ENCODE results near the gene OR7E24. TPM values are rescaled to one million over a fixed set of nuclear protein-coding genes. Genes with fewer than 3 reads are reported as not detected.
"Not testable (repeated sequence)": the region's sequence is repeated elsewhere in the genome, so short reads cannot be mapped to it uniquely, and the experiment has no call there.

Gene OR7E24
- not detected for total RNA-seq

DNA sequence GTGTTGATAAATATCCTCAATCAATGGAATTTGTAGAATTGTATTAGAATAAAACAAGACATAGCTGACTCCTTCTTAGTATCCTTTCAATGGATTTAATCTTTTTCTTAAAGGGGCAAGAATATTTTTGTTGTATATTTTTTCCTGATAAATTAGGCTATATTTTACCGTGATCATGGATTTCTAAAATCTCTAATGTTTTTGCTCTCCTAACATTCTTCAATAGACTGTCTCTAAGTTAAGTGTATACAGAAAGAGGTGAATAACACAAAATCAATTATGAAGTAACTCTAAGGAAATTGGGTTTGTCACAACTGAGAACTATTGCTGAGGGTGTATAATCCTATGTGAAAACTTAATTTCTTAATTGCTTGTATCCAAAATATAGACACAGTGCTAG lies at the start of gene OR7E24:
Gene OR7E24, plus strand, starts transcription at position 301 of the 400 bp plus-strand sequence. CDS start 114 bp downstream, outside the sequence.
- H3K9me3 ChIP-seq: no peaks in the 10 kb centered on the region
- DNase-seq (ENCODE audit: low spot score): no peak
- TF ChIP-seq, protein P1, sequence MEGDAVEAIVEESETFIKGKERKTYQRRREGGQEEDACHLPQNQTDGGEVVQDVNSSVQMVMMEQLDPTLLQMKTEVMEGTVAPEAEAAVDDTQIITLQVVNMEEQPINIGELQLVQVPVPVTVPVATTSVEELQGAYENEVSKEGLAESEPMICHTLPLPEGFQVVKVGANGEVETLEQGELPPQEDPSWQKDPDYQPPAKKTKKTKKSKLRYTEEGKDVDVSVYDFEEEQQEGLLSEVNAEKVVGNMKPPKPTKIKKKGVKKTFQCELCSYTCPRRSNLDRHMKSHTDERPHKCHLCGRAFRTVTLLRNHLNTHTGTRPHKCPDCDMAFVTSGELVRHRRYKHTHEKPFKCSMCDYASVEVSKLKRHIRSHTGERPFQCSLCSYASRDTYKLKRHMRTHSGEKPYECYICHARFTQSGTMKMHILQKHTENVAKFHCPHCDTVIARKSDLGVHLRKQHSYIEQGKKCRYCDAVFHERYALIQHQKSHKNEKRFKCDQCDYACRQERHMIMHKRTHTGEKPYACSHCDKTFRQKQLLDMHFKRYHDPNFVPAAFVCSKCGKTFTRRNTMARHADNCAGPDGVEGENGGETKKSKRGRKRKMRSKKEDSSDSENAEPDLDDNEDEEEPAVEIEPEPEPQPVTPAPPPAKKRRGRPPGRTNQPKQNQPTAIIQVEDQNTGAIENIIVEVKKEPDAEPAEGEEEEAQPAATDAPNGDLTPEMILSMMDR (IDR thresholded peaks at IDR 0.05): no peak
- TF ChIP-seq POLR2A (IDR thresholded peaks at IDR 0.05): no peak
- no peak for TF ChIP-seq POLR2AphosphoS5 (IDR thresholded peaks at IDR 0.05)
- no peaks in the 10 kb centered on the region for H3K4me1 ChIP-seq (replicated peaks)
- no peak within 1 kb of the TSS for H3K4me3 ChIP-seq
- no peaks in the 10 kb centered on the region for H3K36me3 ChIP-seq
- WGBS: 82% methylated on average over 1 of the region's 1 CpG
- intact Hi-C loops (cut with DNase I): no loop called here
- H3K27ac ChIP-seq: no peak within 1 kb of the TSS
- no peaks in the 10 kb centered on the region for H3K27me3 ChIP-seq (replicated peaks; ENCODE audit: insufficient read depth)

DNA sequence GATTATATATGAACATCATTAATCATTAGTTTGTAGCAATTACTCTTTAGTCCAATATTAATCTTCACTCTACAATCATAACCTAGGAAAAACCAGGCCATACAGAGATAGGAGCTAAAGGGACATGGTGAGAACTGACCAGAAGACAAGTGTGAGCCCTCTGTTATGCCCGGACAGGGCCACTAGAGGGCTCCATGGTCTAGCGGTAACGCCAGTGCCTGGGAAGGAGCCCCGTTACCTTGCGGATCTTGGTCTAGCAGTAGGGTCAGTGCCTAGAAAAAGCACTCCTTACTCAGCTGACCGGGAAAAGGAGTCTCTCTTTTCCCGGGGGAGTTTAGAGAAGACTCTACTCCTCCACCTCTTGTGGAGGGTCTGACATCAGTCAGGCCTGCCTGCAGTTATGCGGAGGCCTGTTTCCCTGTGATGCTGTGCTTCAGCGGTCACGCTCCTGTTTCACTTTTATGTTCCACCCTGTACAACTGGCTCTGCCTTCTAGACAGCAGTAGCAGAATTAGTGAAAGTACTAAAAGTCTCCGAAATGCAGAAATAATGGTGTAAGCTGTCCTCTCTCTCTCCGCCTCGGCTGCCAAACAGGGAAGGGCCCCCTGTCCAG lies 45.1 kb upstream of the OR7E24 start:
- TF ChIP-seq POLR2AphosphoS5 (IDR thresholded peaks at IDR 0.05): peak; percentile 22
- TF ChIP-seq POLR2A (IDR thresholded peaks at IDR 0.05): no peak
- TF ChIP-seq, protein P1 (IDR thresholded peaks at IDR 0.05): peak; percentile 55 to 79 (median 68)
- Histone ChIP-seq H3K36me3 (no peaks in the 10 kb centered on the region), H3K4me3 (no peak overlapping the region), H3K27ac (no peak overlapping the region), H3K9me3 (no peaks in the 10 kb centered on the region), H3K4me1 (replicated peaks) (no peaks in the 10 kb centered on the region), H3K27me3 (replicated peaks; ENCODE audit: insufficient read depth) (no peaks in the 10 kb centered on the region)
- WGBS: 32% methylated on average over 13 of the region's 13 CpGs
- intact Hi-C loops (cut with DNase I): loop anchor here (2.0 to 10.0 kb wide), 3 partner anchors 229 to 591 kb away; partner anchors contain the start of genes ZNF121 and ZNF266
- peak; percentile 58 for DNase-seq (ENCODE audit: low spot score)

DNA sequence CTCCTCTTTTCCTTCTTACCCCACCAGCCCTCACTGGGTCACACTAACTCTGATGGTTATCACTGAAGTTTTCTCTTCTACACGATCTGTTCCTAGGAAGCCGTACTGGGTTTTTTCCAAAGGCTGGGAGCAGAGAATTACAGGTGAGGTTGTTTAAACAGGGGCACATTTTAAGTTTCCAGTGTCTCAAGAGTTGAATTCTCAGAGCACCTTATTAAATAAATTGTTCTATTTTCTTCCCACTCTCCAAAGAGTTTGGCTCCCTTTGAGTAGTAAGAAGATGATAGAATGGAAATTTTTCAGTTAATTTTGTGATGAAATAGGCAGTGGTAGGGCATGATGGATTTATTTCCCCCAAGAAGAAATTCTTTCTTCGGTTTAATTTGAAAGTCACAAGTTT lies 31.2 kb upstream of the OR7E24 start, which contains the start of gene OR7D4:
Gene OR7D4, minus strand, starts transcription at position 101 of the 400 bp plus-strand sequence. CDS start 4,752 bp downstream, outside the sequence.
- intact Hi-C loops (cut with DNase I): no loop called here
- no peaks in the 10 kb centered on the region for H3K9me3 ChIP-seq
- no peak within 1 kb of the TSS for H3K4me3 ChIP-seq
- WGBS: 74% methylated on average over 3 of the region's 3 CpGs
- no peaks in the 10 kb centered on the region for H3K36me3 ChIP-seq
- TF ChIP-seq POLR2AphosphoS5 (IDR thresholded peaks at IDR 0.05) (no peak), POLR2A (IDR thresholded peaks at IDR 0.05) (no peak)
- TF ChIP-seq, protein P1 (IDR thresholded peaks at IDR 0.05): no peak
- H3K27me3 ChIP-seq (replicated peaks; ENCODE audit: insufficient read depth): no peaks in the 10 kb centered on the region
- no peak within 1 kb of the TSS for H3K27ac ChIP-seq
- no peaks in the 10 kb centered on the region for H3K4me1 ChIP-seq (replicated peaks)
- no peak for DNase-seq (ENCODE audit: low spot score)

DNA sequence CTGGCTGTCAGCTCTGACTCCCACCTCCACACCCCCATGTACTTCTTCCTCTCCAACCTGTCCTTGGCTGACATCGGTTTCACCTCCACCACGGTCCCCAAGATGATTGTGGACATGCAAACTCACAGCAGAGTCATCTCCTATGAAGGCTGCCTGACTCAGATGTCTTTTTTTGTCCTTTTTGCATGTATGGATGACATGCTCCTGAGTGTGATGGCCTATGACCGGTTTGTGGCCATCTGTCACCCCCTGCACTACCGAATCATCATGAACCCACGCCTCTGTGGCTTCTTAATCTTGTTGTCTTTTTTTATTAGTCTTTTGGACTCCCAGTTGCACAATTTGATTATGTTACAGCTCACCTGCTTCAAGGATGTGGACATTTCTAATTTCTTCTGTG lies 506 bp downstream of the OR7E24 start:
- intact Hi-C loops (cut with DNase I): no loop called here
- no peak overlapping the region for H3K27ac ChIP-seq
- TF ChIP-seq, protein P1 (IDR thresholded peaks at IDR 0.05): no peak
- TF ChIP-seq POLR2AphosphoS5 (IDR thresholded peaks at IDR 0.05): no peak
- no peak for TF ChIP-seq POLR2A (IDR thresholded peaks at IDR 0.05)
- H3K27me3 ChIP-seq (replicated peaks; ENCODE audit: insufficient read depth): no peaks in the 10 kb centered on the region
- no peak for DNase-seq (ENCODE audit: low spot score)
- no peaks in the 10 kb centered on the region for H3K9me3 ChIP-seq
- H3K4me1 ChIP-seq (replicated peaks): no peaks in the 10 kb centered on the region
- H3K36me3 ChIP-seq: no peaks in the 10 kb centered on the region
- 79% methylated on average over 5 of the region's 5 CpGs for WGBS
- H3K4me3 ChIP-seq: no peak overlapping the region

DNA sequence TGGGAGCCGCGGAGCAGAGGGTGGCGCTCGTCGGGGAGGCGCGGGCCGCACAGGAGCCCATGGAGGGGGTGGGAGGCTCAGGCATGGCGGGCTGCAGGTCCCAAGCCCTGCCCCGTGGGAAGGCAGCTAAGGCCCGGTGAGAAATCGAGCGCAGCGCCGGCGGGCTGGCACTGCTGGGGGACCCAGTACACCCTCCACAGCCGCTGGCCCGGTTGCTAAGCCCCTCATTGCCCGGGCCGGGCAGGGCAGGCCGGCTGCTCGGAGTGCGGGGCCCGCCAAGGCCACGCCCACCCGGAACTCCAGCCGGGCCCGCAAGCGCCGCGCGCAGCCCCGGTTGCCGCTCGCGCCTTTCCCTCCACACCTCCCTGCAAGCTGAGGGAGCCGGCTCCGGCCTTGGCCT lies 32.8 kb downstream of the OR7E24 start:
- H3K9me3 ChIP-seq; H3K27ac ChIP-seq; H3K36me3 ChIP-seq; intact Hi-C loops (cut with DNase I); H3K27me3 ChIP-seq (replicated peaks; ENCODE audit: insufficient read depth); H3K4me3 ChIP-seq; H3K4me1 ChIP-seq (replicated peaks); DNase-seq (ENCODE audit: low spot score): not testable (repeated sequence)
- 28% methylated on average over 18 of the region's 38 CpGs for WGBS

All from prostate gland (tissue), 2 donors.